HL-60 (cell line): ENCODE measurements around the gene UBQLN4.

ENCODE experiments used
- CTCF ChIP-seq: IDR thresholded peaks from one replicate; pipeline ENCODE4 v1.5.1; 2011; ENCODE audit warnings: low read length, control low read depth, inconsistent platforms; ENCODE audit not compliant: insufficient read depth
- POLR2AphosphoS5 ChIP-seq: IDR thresholded peaks from 2 replicates; pipeline ENCODE4 v1.6.1; 2012; ENCODE audit warnings: low read depth
- REST ChIP-seq: IDR thresholded peaks from 2 replicates; pipeline ENCODE4 v1.6.1; 2012; ENCODE audit warnings: low read depth; ENCODE audit not compliant: insufficient replicate concordance

DNA sequence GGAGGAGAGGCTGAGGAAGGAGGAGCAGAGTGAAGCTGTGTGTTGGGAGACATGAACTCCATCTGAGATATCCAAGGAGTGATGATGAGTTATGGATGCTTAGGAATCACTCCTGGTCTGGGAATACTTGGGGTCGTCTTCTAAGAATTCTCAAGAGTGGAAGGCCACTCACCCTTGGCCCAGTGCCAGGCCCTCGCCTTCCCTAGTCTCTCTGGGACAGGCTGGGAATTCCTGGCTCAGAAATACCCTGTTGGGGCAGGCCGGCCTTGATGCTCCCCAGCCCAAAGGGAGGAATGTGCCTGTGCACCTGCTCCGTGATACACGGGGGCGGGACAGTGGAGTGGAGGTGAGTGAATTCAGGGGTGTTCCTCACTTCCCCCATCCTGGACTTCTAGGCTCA is 48.3 kb upstream of the UBQLN4 start:
- no peak for TF ChIP-seq POLR2AphosphoS5
- TF ChIP-seq REST, result no peak
- TF ChIP-seq CTCF, result no peak
